Neural cell (in vitro differentiated cells): Measurements from ENCODE around the gene CUBN. TPM values are rescaled to one million over a fixed set of nuclear protein-coding genes. Genes with fewer than 3 reads are reported as not detected.

Experiments used
- H2AFZ ChIP-seq: fragments of 200-600, 300-800 bp; sonication (generic), shearing (Covaris generic); 2 replicates; pipeline ENCODE4 v1.6.0; 2014; ENCODE audit warnings: low read depth, mild to moderate bottlenecking, antibody characterized with exemption, low read length, moderate library complexity
- H3F3A ChIP-seq: fragments of 200-600 bp; shearing (Covaris generic); 2 replicates; pipeline ENCODE4 v1.6.1; 2016; ENCODE audit warnings: mild to moderate bottlenecking, moderate library complexity, mixed read lengths, antibody characterized with exemption, low read length; ENCODE audit not compliant: insufficient read depth, poor library complexity, severe bottlenecking
- H3K27ac ChIP-seq: fragments of 200-600, 300-800 bp; sonication (generic), shearing (Covaris generic); 2 replicates; pipeline ENCODE4 v1.5.1; 2014; ENCODE audit warnings: mild to moderate bottlenecking, low read length, moderate library complexity
- H3K27me3 ChIP-seq: fragments of 300-800, 200-600 bp; sonication (generic), shearing (Covaris generic); 2 replicates; pipeline ENCODE4 v1.6.0; 2014; ENCODE audit warnings: mild to moderate bottlenecking, low read depth, low read length, moderate library complexity; ENCODE audit not compliant: insufficient read depth
- H3K36me3 ChIP-seq: fragments of 300-800, 200-600 bp; sonication (generic), shearing (Covaris generic); 2 replicates; pipeline ENCODE4 v1.5.1; 2014; ENCODE audit warnings: mild to moderate bottlenecking, antibody characterized with exemption, low read length, moderate library complexity; ENCODE audit not compliant: insufficient read depth
- H3K4me2 ChIP-seq: fragments of 300-800, 200-600 bp; sonication (generic), shearing (Covaris generic); 2 replicates; pipeline ENCODE4 v1.6.0; 2014; ENCODE audit warnings: mild to moderate bottlenecking, low read length
- H3K4me3 ChIP-seq: fragments of 300-800, 200-600 bp; sonication (generic), shearing (Covaris generic); 2 replicates; pipeline ENCODE4 v1.5.1; 2014; ENCODE audit warnings: mild to moderate bottlenecking, low read length, moderate library complexity
- H3K79me2 ChIP-seq: fragments of 200-600 bp; shearing (Covaris generic); replicated peaks from 2 replicates; pipeline ENCODE4 v1.6.0; 2014; ENCODE audit warnings: mild to moderate bottlenecking, low read length, moderate library complexity; ENCODE audit not compliant: insufficient read depth
- H3K9ac ChIP-seq: fragments of 300-800, 200-600 bp; sonication (generic), shearing (Covaris generic); 2 replicates; pipeline ENCODE4 v1.6.1; 2016; ENCODE audit warnings: mild to moderate bottlenecking, low read length, mixed read lengths
- H3K9me2 ChIP-seq: fragments of 200-600 bp; shearing (Covaris generic); 2 replicates; pipeline ENCODE4 v1.6.1; 2016; ENCODE audit warnings: mild to moderate bottlenecking, low read length, mixed read lengths; ENCODE audit not compliant: insufficient read depth
- H3K9me3 ChIP-seq: fragments of 200-600, 300-800 bp; sonication (generic), shearing (Covaris generic); 2 replicates; pipeline ENCODE4 v1.6.1; 2016; ENCODE audit warnings: mild to moderate bottlenecking, mixed run types, low read length, moderate library complexity, mixed read lengths
- H4K20me1 ChIP-seq: fragments of 200-600 bp; shearing (Covaris generic); 2 replicates; pipeline ENCODE4 v1.6.1; 2016; ENCODE audit warnings: mild to moderate bottlenecking, mixed run types; ENCODE audit not compliant: insufficient read depth
- CTCF ChIP-seq: fragments of 450-650 bp; IDR thresholded peaks from 2 replicates; pipeline ENCODE4 v1.5.1; 2014; ENCODE audit warnings: antibody characterized with exemption, mild to moderate bottlenecking, moderate library complexity; ENCODE audit not compliant: poor library complexity, severe bottlenecking
- EP300 ChIP-seq: fragments of 450-650 bp; conservative IDR thresholded peaks from 2 replicates; pipeline ENCODE4 v1.6.1; 2014; ENCODE audit warnings: antibody characterized with exemption, mild to moderate bottlenecking, moderate library complexity; ENCODE audit not compliant: poor library complexity, severe bottlenecking
- EZH2 ChIP-seq: fragments of 200-600, 300-800 bp; shearing (Covaris generic), sonication (generic); IDR thresholded peaks from 2 replicates; pipeline ENCODE4 v1.6.1; 2014; ENCODE audit warnings: antibody characterized with exemption, low read length, borderline replicate concordance, mild to moderate bottlenecking; ENCODE audit not compliant: insufficient read depth, poor library complexity, severe bottlenecking
- MXI1 ChIP-seq: fragments of 450-650 bp; conservative IDR thresholded peaks from 2 replicates; pipeline ENCODE4 v1.6.1; 2014; ENCODE audit warnings: antibody characterized with exemption, mild to moderate bottlenecking; ENCODE audit not compliant: poor library complexity, severe bottlenecking
- POLR2AphosphoS5 ChIP-seq: IDR thresholded peaks from 2 replicates; pipeline ENCODE4 v1.6.1; 2012
- RAD21 ChIP-seq: fragments of 450-650 bp; conservative IDR thresholded peaks from 2 replicates; pipeline ENCODE4 v1.6.1; 2014; ENCODE audit warnings: antibody characterized with exemption, mild to moderate bottlenecking, moderate library complexity
- REST ChIP-seq: IDR thresholded peaks from 2 replicates; pipeline ENCODE4 v1.6.1; 2012; ENCODE audit warnings: borderline replicate concordance
- SMC3 ChIP-seq: fragments of 450-650 bp; conservative IDR thresholded peaks from 2 replicates; pipeline ENCODE4 v1.6.1; 2014; ENCODE audit warnings: antibody characterized with exemption, mild to moderate bottlenecking, moderate library complexity; ENCODE audit not compliant: poor library complexity
- TAF1 ChIP-seq: IDR thresholded peaks from 2 replicates; pipeline ENCODE4 v1.6.1; 2012; ENCODE audit warnings: low read depth
- polyA plus RNA-seq: library from polyadenylated mRNA; depleted of rRNA; stranded (reverse); fragments of >200 nt; gene quantifications from 2 replicates; pipeline ENCODE4 v1.2.3, GENCODE V29; 2014

CUBN gene
- polyA plus RNA-seq, 1 donor from 2014 or later = 7.1 TPM

DNA sequence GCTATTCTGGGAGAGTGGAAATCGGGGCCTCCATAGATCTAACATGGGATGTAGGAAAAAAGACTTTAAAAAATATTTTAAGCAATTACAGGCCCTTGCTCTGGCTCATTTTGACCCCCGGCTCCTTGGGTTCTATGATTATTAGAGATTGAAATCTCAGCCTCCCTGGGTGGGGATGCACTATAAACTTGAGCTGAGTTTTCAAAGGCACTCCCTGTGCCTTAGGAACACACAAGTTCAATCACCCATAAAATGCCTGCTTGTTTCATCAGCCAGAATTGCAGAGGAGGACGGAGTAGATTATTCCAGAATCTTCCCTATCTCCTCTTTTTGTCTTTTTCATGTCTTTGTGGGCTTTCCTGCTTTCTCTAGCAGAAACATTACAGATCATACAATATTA, 145.4 kb downstream of the CUBN start:
- no peak for TF ChIP-seq RAD21
- TF ChIP-seq CTCF = no peak
- TF ChIP-seq EZH2 = no peak
- TF ChIP-seq SMC3 = no peak
- no peak for TF ChIP-seq TAF1
- TF ChIP-seq MXI1 = no peak
- no peak for TF ChIP-seq POLR2AphosphoS5
- no peak for TF ChIP-seq REST
- no peak for TF ChIP-seq EP300
- H3K27me3 ChIP-seq = no peaks in the 10 kb centered on the region
- H3K9ac ChIP-seq = no peak overlapping the region
- H3K79me2 ChIP-seq = no peaks in the 10 kb centered on the region
- H2AFZ ChIP-seq = no peak overlapping the region
- no peak overlapping the region for H3K4me2 ChIP-seq
- no peaks in the 10 kb centered on the region for H4K20me1 ChIP-seq
- no peak overlapping the region for H3K27ac ChIP-seq
- H3F3A ChIP-seq = no peaks in the 10 kb centered on the region
- H3K9me2 ChIP-seq = no peaks in the 10 kb centered on the region
- no peak overlapping the region for H3K4me3 ChIP-seq
- H3K36me3 ChIP-seq = no peaks in the 10 kb centered on the region
- H3K9me3 ChIP-seq = no peaks in the 10 kb centered on the region

DNA sequence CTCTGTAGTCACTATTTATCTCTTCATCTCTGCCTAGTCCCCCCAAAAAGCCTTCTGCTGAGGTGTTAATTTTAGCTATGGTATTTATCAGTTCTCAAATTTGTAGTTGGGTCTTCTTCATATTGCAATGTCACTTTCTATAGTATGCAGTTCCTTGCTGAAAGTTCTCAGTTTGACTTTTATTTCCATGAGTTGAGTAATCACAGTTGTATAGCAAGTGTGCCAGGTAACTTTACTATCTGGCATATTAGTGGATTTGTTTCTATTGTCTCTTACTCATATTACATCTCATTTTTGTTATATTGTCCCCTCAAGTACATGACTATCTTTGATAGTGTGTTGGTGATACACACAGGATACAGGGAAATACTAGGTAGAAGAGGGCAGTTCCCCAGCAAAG, 152.8 kb downstream of the CUBN start:
- H3F3A ChIP-seq = no peaks in the 10 kb centered on the region
- no peaks in the 10 kb centered on the region for H3K9me3 ChIP-seq
- no peaks in the 10 kb centered on the region for H3K36me3 ChIP-seq
- no peak overlapping the region for H3K27ac ChIP-seq
- H3K4me3 ChIP-seq = no peak overlapping the region
- TF ChIP-seq TAF1 (no peak), CTCF (no peak), EP300 (no peak), EZH2 (no peak), RAD21 (no peak), POLR2AphosphoS5 (no peak), REST (no peak), MXI1 (no peak), SMC3 (no peak)
- H3K9ac ChIP-seq = no peak overlapping the region
- no peaks in the 10 kb centered on the region for H3K27me3 ChIP-seq
- H2AFZ ChIP-seq = no peak overlapping the region
- no peaks in the 10 kb centered on the region for H3K9me2 ChIP-seq
- no peaks in the 10 kb centered on the region for H4K20me1 ChIP-seq
- H3K79me2 ChIP-seq = no peaks in the 10 kb centered on the region
- H3K4me2 ChIP-seq = no peak overlapping the region
